ENCODE results near the gene WDR47.
"Not testable (repeated sequence)": the region's sequence is repeated elsewhere in the genome, so short reads cannot be mapped to it uniquely, and the experiment has no call there.

WDR47 gene

DNA sequence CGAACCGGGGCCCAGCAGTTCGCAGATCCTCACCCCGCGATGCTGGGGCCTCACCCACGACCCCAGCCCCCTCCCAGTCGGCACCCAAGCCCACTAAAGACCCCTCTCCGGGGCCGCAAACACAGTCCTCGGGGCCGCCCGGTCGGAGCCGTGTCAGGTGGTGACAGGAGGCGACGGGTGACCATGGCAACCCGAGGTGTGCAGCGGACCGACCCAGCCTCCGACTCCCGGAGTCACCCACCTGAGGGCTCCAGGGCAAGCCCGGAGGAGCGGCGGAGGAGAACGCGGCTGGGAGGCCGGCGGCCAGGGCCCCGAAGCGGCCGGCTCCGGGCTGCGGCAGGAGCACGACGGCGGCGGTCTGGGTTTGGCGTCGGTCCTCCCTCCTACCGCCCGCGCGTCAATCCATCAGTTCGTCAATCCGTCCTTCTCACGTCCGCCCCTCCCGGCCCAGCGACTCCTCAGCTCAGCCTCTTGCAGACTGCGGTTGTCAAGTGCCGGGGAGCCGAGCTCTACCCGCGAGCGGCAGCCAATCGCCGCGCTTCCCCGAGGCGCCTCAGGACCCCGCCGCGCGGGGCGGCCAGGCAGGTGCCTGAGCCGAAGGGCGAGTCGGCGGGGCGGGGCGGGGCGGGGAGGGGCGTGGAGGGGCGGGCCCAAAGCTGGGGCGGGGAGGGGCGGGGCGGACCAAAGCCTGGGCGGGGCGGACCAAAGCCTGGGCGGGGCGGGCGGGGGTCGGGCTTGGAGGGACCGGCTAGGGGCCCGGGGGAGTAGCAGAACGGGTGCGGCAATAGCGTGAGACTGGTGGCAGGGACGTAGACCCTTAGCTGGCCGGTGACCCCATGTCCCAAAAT is at the start of gene WDR47:
Gene WDR47, minus strand, starts transcription at position 482 of the 848 bp plus-strand sequence. CDS start 18,590 bp downstream, outside the sequence.
- DNase-seq: peak; percentile 82

DNA sequence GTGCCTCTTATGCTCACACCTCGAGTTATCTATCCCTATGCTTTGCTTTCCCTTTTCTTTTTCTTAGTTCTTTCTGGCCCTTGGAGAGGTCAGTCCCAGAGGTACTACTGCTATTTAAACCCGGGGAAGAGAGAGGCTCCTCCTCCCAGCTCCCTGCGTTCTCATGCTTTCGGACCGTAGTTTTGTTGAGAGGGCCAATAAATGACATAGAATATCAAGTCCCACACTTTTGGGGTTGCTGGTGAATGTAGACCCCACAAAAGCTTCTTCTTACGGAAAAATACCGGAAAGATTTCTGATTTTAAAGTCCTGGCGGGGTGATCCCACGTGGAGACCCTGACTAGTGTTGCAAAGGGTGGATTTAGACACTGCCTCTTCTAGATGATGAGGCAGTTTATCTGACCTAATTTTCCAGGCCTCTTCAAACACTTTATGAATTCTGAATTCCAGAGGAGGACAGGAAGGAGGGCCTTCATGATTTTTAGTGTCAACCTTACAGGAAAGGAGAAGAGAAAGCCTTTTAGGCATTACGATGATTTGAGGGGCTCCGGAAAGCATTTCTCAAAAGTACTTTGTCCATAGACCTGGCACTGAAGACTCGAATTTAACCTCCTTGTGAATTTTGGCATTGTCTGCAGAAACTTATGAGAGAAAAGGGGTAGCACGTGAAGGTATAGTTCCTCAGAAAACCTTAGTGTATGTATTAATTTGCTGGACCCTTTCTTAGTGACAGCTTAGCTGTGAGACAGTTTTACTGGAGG is 49.4 kb upstream of the WDR47 start:
- no peak for DNase-seq

DNA sequence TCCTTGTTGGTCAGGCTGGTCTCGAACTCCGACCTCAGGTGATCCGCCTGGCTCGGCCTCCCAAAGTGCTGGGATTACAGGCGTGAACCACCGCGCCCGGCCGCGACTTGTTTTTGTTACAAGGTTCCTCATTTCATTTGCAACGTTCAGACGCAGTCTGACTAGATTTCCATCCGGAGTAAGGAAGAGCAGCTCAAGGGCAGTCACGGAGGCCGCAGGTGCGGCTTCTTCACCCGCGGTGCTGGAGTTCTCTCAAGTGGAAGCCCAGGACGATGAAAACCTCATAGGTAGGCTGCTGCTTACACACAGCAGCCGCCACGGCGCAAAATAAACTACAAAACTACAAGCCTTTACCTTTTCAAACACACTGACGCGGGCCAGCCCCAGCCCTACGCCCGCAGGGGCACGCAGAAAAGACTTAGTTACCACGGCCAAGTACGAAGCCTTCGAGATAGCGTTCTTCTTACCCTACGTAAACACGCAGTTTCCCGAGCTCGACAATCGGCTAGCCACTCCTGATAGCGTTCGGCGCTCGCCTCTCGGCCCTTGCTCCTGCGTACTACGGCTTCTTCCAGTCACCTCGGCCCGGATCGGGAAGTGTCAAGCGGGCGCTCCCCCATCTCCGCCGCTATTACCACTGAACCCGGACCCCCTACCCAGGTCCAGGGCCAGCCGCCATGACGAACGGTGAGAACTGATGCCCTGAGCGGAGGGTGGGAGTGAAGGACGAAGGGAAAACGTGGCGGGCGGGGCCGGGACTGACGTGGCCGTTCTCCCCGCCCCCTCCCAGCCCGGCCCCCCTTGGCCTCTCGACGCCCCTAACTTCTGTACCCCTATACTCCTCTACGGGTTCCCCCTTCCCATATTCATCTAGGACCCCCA is 48.5 kb upstream of the WDR47 start, which contains the start of gene TMEM167B:
Gene TMEM167B, plus strand, starts transcription at position 569 of the 882 bp plus-strand sequence. Its CDS starts 109 bp downstream, at position 678.
- DNase-seq: peak; percentile 55

DNA sequence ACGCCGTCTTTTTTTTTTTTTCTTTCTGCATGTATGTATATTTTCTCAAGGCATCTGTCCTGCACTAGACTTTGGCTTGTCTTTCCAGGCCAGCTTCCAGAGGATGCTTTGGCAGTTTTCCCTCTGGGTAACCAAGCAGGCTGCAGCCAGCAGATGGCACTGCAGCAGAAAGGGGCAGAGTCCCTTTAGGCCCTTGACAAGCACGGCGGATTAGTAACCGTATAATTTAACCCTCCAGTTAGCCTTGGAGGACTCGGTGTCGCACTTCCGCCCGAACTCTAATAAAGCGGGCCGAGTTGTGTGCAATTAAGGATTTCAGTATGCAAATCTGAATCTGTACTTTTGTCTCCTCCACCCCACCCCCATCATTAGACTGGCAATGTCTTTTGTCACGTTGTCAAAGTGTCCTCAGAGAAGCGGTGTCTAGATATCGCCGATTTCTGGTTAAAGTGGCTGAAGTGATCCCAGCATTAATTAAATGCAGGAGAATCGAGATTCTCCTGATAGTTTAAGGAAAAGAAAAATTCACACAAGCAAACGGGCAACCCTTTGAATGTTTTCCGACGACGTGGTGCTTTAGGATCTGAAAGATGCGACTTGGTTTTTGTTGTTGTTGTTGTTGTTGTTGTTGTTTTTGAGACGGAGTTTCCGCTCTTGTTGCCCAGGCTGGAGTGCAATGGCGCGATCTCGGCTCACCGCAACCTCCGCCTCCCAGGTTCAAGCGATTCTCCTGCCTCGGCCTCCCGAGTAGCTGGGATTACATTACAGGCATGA is 47.5 kb upstream of the WDR47 start:
- peak; percentile 35 for DNase-seq

DNA sequence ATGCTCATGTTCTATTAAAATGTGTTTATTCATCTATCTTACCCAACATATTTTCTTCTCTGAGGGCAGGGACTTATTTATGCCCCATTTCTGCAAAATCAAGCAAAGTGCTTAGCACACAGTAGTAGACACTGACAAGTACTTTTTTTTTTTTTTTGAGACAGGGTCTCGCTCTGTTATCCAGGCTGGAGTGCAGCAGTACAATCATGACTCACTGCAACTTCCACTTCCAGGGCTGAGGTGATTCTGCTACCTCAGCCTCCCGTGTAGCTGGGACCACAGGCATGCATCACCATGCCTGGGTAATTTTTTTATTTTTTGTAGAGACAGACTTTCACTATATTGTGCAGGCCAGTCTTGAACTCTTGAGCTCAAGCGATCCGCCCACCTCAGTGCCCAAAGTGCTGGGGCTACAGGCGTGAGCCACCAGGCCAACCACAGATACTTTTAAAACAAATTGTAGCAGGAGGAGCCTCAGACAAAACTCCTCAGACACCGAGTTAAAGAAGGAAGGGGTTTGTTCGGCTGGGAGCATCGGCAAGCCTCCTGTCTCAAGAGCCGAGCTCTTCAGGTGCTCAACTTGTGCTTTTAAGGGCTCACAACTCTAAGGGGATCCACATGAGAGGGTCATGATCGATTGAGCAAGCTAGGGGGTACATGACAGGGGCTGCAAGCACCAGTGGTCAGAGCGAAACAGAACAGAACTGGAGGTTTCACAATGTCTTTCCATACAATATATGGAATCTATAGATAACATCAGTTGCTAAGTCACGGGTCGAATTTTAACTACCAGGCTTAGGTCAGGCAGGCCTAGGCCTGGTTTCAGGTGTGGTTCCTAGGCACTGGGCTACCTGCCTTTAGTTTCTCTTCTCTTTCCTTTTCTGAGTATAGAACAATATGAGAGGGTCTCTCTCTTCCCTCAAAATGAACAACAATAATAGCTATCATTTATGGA is 42.9 kb upstream of the WDR47 start:
- DNase-seq: no peak

DNA sequence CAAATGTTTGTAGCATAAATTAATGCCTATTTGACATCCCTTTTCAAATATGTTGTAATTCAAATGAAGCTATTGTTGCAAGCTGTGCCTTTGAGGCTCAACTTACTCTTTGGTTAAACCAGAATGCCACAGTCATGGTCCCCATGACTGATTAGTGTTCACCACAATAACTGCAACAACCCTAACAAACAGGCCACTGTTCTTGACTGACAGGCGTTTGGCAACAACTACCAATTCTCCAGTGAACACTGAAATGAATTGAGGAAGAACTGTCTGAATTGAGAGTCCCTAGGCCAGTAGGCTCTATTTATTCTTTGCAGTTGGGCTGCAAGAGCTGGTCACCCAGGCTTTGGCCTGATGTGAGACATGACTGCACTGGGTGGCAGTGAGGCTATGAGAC is 42.0 kb upstream of the WDR47 start:
- no peak for DNase-seq

DNA sequence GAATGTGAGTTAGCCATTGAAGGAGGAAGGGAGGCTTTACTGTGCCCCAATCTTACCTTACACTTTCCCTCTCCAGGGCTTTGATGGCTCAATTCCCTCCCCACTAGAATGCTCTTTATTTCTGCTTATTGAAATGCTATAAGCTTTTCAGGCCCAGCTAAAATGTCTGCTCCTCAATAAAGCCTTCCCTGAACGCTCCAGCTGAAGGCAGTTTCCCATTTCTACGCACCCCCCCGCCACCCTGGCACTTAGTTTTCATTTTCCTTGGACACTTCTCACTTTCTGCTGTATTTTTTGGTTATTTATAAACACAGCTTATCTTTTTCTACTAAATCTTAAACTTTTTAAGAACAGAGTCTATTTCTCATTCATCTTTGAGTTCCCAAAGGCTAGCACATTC is 41.6 kb upstream of the WDR47 start:
- no peak for DNase-seq

DNA sequence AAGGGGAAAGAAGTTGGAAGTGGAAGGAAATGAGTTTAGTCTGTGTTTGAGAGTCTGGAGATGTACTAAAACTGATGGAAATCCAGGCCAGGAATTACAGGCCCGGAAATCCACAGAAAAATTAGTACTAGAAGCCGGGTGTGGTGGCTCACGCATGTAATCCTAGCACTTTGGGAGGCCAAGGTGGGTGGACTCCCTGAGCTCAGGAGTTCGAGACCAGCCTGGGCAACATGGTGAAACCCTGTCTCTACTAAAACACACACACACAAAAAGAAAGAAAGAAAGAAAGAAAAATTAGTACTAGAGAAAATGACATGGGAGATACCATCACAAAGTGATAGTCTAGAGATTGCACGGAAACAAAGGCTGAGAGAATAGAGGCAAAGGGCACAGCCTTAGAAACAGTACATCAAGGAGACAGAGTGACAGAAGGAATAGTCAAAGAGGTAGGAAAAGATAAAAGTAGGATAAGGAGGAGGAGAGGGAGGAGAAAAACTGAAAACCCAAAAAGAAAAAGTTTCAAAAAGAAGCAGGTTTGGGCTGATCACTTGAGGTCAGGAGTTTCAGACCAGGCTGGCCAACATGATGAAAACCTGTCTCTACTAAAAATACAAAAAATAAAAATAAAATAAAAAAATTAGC is 38.7 kb upstream of the WDR47 start:
- DNase-seq: no peak

DNA sequence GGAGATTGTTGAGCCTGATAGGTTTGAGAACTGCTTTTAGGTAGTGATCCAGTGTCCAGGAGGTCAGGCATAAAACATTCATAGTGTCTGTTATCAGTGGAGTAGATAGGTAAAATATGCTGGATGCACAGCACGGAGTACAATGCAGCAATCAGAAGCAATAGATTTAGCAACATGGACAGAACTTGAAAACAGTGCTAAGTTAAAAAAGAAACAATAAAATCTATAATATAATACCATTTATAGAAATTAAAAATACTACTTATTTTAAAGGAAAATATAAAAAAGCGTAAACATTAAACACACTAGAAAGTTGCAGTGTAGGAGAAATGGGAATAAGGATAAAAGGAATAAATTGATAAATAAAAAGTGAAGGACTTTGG is 37.3 kb upstream of the WDR47 start:
- DNase-seq: no peak

DNA sequence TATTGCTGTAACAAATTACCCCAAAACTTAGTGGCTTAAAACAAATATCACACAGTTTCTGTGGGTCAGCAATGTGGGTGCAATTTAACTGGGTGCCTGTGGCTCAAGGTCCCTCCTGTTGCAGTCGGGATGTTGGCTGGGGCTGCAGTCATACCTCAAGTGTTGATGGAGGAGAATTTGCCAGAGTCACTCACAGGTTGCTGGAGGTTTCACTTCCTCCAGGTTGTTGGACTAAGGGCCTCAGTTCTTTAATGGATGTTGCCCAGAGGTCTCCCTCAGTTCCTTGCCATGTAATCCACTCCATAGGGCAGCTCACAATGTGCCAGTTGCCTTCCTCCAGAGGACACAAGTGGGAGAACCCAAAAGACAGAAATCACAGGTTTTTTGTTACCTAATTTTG is 36.4 kb upstream of the WDR47 start:
- no peak for DNase-seq

DNA sequence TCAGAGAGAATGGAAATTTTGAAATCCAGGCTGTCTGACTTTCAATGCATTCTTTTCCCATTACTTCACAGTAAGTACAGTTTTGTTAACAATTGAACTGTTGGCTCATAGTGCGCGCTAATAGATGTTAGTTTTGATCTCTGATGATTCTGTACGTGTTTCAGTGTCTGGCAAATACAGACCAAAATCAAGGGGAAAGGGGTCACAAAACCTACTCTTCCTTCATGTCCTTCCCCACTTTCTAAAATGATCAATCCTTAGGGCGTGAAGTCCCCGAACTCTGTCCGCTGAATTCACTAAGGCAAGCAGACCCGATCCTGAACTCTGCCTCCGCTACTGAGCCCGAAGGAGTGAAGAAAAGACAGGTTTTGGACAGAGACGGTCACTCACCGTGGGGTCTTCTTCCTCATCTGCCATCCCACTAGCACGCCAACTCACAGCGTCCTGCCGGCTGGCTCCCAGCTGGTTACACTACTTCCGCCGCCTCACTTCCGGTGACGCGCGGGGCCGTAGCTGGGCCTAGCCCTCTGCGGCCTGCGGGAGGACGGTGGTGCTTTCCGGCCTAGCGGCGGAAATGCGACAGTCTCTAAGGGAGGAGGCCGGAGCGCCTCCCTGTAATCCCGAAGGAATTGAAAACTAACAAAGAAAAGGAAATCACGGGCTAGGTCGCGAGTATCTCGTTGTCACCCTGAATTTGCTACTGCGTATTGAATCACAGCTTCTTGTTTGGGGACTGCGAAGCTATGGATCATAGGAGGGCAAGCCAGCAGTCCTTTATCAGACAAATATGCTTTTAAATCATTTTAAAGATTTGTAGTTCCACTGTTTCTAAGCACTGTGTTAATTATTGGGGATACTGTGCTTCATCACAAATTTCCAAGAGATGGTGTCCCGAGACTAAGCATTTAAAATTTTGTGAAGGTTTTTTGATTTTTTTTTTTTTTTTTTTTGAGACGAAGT is 33.9 kb upstream of the WDR47 start, which contains the start of gene TAF13:
Gene TAF13, minus strand, starts transcription at position 473 of the 960 bp plus-strand sequence. Its CDS starts 56 bp downstream, at position 417.
- DNase-seq: peak; percentile 50

DNA sequence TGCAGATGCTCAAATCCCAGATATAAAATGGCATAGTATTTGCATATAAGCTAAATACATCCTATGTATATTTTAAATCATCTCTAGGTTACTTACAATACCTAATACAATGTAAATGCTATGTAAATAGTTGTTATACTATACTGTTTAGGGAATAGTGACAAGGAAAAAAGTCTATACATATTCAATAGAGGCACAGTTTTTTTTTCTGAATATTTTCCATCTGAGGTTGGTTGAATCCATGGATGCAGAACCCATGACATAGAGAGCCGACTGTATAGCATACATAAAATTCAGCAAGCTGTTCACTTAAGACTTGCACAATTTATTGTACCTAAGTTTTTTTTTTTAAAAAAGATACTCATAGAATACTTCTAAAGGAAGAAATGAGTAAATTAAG is 27.4 kb upstream of the WDR47 start:
- no peak for DNase-seq

DNA sequence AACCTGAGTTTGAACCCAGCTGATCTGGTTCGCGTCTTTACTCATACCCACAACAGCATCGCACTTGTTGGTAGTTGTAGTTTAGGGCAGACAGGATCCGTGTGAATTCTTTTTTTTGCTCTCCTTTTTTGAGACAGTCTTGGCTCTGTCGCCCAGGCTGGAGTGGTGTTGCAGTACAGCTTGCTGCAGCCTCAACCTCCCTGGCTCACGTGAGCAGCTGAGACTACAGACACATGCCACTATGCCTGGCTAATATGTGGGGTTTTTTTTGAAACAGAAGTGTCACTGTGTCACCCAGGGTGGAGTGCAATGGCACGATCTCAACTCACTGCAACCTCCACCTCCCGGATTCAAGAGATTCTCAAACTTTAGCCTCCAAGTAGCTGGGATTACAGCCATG is 26.0 kb upstream of the WDR47 start:
- no peak for DNase-seq

DNA sequence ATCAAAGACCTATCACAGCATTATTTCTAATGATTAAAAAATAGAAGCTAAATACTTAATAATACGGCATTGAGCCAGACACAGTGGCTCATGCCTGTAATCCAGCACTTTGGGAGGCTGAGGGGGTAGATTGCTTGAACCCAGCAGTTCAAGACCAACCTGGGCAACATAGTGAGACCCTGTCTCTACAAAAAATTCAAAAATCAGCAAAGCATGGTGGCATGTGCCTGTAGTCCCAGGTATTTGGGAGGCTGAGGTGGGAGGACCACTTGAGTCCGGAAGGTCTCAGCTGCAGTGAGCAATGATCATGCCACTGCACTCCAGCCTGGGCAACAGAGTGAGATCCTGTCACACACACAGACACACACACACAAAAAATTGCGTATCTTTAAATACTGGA is 23.2 kb upstream of the WDR47 start:
- no peak for DNase-seq

DNA sequence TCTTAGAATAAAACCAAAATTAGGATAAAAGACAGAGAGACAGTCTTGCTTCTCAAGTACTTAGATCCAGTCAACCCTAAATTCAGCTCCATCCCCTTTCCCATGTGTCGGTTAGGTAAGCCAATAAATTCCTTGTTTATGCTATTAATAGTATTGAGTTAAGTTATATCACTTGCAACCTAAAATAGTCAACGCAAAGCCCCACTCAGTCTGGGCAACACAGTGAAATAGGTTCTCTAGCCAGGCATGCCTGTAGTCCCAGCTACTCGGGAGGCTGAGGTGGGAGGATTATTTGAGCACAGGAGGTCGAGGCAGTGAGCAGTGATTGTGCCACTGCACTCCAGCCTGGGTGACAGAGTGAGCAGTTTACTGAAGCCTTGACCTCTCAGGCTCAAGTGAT is 19.3 kb upstream of the WDR47 start:
- DNase-seq: no peak

DNA sequence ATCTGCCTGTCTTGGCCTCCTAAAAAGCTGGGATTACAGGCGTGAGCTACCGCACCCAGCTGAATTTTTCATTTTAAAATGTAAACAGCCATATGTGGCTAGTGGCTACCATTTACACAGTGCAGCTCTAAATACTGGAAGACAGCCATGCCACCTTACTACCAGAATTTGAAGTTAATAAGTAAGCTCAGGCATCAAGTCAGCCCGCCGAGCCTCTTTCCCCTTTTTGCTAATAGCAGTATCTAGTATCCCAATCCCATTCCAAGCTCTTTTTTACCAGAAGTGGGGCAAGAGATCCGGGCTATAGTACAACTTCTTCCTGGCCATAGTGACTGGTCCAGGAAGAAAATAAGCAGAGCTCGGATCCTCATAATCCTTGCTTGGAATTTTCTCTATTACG is 18.8 kb upstream of the WDR47 start:
- no peak for DNase-seq

DNA sequence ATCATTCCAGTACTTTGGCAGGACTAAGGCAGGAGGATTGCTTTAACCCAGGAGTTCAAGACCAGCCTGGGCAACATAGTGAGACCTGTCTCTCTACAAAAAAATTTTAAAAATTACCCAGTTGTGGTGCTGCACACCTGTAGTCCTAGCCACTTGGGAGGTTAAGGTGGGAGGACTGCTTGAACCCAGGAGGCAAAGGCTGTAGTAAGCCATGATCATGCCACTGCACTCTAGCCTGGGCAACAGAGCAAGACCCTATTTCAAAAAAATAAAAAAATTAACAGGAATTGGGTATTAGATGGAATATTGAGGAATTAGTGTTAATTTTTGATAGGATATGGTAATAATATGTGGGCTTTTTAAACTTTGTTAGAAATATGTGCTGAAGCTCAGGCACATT is 17.1 kb upstream of the WDR47 start:
- no peak for DNase-seq

DNA sequence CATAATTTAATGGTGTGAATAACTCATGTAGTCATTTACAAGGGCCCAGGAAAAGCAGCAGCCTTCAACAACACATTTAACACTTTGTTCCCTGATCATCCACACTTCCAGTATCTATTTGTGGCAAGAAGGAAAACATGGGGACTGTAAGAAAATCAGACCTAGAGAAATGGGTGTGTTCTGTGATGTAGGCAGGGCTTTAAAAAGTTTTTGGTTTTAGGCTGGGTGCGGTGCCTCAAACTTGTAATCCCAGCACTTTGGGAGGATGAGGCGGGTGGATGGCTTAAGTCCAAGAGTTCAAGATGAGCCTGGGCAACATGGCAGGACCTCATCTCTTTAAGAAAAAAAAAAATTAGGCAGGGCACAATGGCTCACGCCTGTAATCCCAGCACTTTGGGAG is 14.2 kb upstream of the WDR47 start:
- DNase-seq: no peak

DNA sequence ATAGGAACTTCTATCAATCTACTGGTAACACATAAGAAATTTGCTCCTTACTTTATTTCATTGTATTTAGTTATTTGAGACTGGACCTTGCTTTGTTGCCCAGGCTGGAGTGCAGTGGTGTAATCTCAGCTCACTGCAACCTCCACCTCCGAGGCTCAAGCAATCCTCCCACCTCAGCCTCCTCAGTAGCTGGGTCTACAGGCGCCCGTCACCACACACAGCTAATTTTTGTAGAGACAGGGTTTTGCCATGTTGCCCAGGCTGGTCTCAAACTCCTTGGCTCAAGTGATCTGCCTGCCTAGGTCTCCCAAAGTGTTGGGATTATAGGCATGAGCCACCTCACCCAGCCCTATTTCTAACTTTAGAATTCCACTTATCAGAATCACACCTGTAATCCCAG is 10.2 kb upstream of the WDR47 start:
- DNase-seq: not testable (repeated sequence)
